H1 (cell line): ENCODE measurements around the gene ATP11A. TPM values are rescaled to one million over a fixed set of nuclear protein-coding genes. Genes with fewer than 3 reads are reported as not detected.

ENCODE experiments used
- CTCF ChIA-PET: fragments of 300-600 bp; sonication (Branson Sonifier 250); formaldehyde crosslinking; loops from one replicate; lab custom pipeline; 2021; ENCODE audit not compliant: partially characterized antibody; lab: Charles Lee
- POLR2A ChIA-PET: fragments of 300-600 bp; sonication (Branson Sonifier 250); formaldehyde crosslinking; loops from one replicate; lab custom pipeline; 2021; ENCODE audit warnings: inconsistent platforms; ENCODE audit not compliant: partially characterized antibody; lab: Charles Lee
- DNase-seq, 2 experiments: peaks; one replicate each; pipeline versions ENCODE4 v3.0.0 to v3.0.0-alpha.2; 2010 to 2022; ENCODE audit warnings: low spot score in 2 of 2, low read depth in 1 of 2, mixed read lengths in 1 of 2
- FAIRE-seq: peaks from 2 replicates; lab custom pipeline; 2011; peaks lifted over from hg19 to GRCh38; lab: Jason Lieb, UNC
- H2AFZ ChIP-seq: 2 replicates; pipeline ENCODE4 v1.8.1; 2012; ENCODE audit warnings: low read length, inconsistent platforms
- H2AK5ac ChIP-seq: 2 replicates; pipeline ENCODE4 v1.6.1; 2013; ENCODE audit warnings: low read depth, low read length
- H2BK120ac ChIP-seq: replicated peaks from 2 replicates; pipeline ENCODE3; 2013; ENCODE audit warnings: low read depth, low read length, inconsistent platforms
- H2BK12ac ChIP-seq: 2 replicates; pipeline ENCODE4 v1.6.1; 2013; ENCODE audit warnings: low read depth, low read length
- H2BK15ac ChIP-seq: 2 replicates; pipeline ENCODE4 v1.6.1; 2013; ENCODE audit warnings: low read length
- H2BK20ac ChIP-seq: 2 replicates; pipeline ENCODE4 v1.6.1; 2013; ENCODE audit warnings: low read length
- H2BK5ac ChIP-seq: 2 replicates; pipeline ENCODE4 v1.6.1; 2013; ENCODE audit warnings: low read depth, low read length
- H3K14ac ChIP-seq: 2 replicates; pipeline ENCODE4 v1.6.1; 2013; ENCODE audit warnings: inconsistent platforms; ENCODE audit not compliant: insufficient read length
- H3K18ac ChIP-seq: 2 replicates; pipeline ENCODE4 v1.6.1; 2013; ENCODE audit warnings: low read length; ENCODE audit errors: extremely low read depth
- H3K23ac ChIP-seq: 2 replicates; pipeline ENCODE4 v1.6.1; 2013; ENCODE audit warnings: inconsistent platforms; ENCODE audit not compliant: insufficient read length
- H3K23me2 ChIP-seq: 2 replicates; pipeline ENCODE4 v1.6.1; 2013; ENCODE audit warnings: low read depth, low read length
- H3K27ac ChIP-seq: 2 replicates; pipeline ENCODE4 v1.6.1; 2011; ENCODE audit warnings: low read depth, low read length, inconsistent platforms
- H3K27me3 ChIP-seq, 4 experiments: replicated peaks in 1 of 4; 1 replicate in 1 of 4; 2 replicates in 3 of 4; pipeline versions ENCODE4 v1.6.1 to v1.8.1; 2011 to 2013; ENCODE audit warnings: low read length in 3 of 4, mild to moderate bottlenecking in 3 of 4, inconsistent platforms in 2 of 4, mixed read lengths in 2 of 4, moderate library complexity in 1 of 4; ENCODE audit not compliant: control insufficient read depth in 3 of 4, insufficient read depth in 3 of 4; ENCODE audit errors: extremely low read depth in 1 of 4
- H3K36me3 ChIP-seq, 4 experiments: 2 replicates each; pipeline versions ENCODE4 v1.6.1 to v1.8.1; 2011 to 2013; ENCODE audit warnings: mild to moderate bottlenecking in 4 of 4, low read length in 3 of 4, moderate library complexity in 2 of 4, control low read depth in 1 of 4, inconsistent platforms in 1 of 4; ENCODE audit not compliant: insufficient read depth in 4 of 4, control insufficient read depth in 2 of 4
- H3K4ac ChIP-seq: replicated peaks from 2 replicates; pipeline ENCODE3; 2013; ENCODE audit warnings: low read length, low read depth, mixed read lengths, inconsistent platforms; ENCODE audit not compliant: insufficient read length
- H3K4me1 ChIP-seq, 4 experiments: replicated peaks in 1 of 4; 1 replicate in 1 of 4; 2 replicates in 3 of 4; pipeline versions ENCODE4 v1.6.1 to v1.8.1; 2011 to 2013; ENCODE audit warnings: low read length in 3 of 4, inconsistent platforms in 2 of 4, mixed read lengths in 1 of 4; ENCODE audit not compliant: insufficient read depth in 4 of 4, control insufficient read depth in 3 of 4
- H3K4me2 ChIP-seq, 2 experiments: 2 replicates each; pipeline versions ENCODE4 v1.6.1 to v1.8.1; 2011 to 2013; ENCODE audit warnings: low read depth in 2 of 2, low read length in 2 of 2, control low read depth in 1 of 2, inconsistent platforms in 1 of 2, mild to moderate bottlenecking in 1 of 2; ENCODE audit not compliant: insufficient read depth in 1 of 2
- H3K4me3 ChIP-seq, 4 experiments: fragments of 200-600, 300-600 bp in 1 of 4; sonication (generic), shearing (Covaris generic), sonication (Bioruptor Twin) in 1 of 4; 2 replicates each; pipeline versions ENCODE4 v1.5.1 to v1.8.1; 2011 to 2016; ENCODE audit warnings: low read length in 4 of 4, low read depth in 3 of 4, control low read depth in 2 of 4, inconsistent platforms in 2 of 4, mild to moderate bottlenecking in 2 of 4, mixed read lengths in 1 of 4, moderate library complexity in 1 of 4; ENCODE audit not compliant: insufficient read depth in 2 of 4; ENCODE audit errors: extremely low read depth in 1 of 4
- H3K56ac ChIP-seq: replicated peaks from 2 replicates; pipeline ENCODE3; 2013; ENCODE audit warnings: low read depth, mild to moderate bottlenecking, mixed read lengths, low read length, inconsistent platforms; ENCODE audit not compliant: insufficient read length
- H3K79me1 ChIP-seq: 2 replicates; pipeline ENCODE4 v1.6.1; 2013; ENCODE audit warnings: low read depth, low read length, control low read depth
- H3K79me2 ChIP-seq, 2 experiments: 2 replicates each; pipeline versions ENCODE4 v1.6.1 to v1.8.1; 2012 to 2013; ENCODE audit warnings: low read length in 2 of 2, mild to moderate bottlenecking in 2 of 2, inconsistent platforms in 1 of 2; ENCODE audit not compliant: insufficient read depth in 2 of 2, control insufficient read depth in 1 of 2
- H3K9ac ChIP-seq, 4 experiments: replicated peaks in 1 of 4; 1 replicate in 1 of 4; 2 replicates in 3 of 4; pipeline versions ENCODE4 v1.6.1 to v1.8.1; 2011 to 2013; ENCODE audit warnings: low read depth in 3 of 4, low read length in 3 of 4, control low read depth in 2 of 4, mild to moderate bottlenecking in 2 of 4, moderate library complexity in 2 of 4, inconsistent platforms in 1 of 4; ENCODE audit errors: extremely low read depth in 1 of 4
- H3K9me3 ChIP-seq, 2 experiments: 2 replicates each; pipeline versions ENCODE4 v1.6.1 to v1.8.1; 2012 to 2013; ENCODE audit warnings: mild to moderate bottlenecking in 2 of 2, moderate library complexity in 2 of 2, control low read depth in 1 of 2, inconsistent platforms in 1 of 2, low read depth in 1 of 2, low read length in 1 of 2, mixed read lengths in 1 of 2; ENCODE audit not compliant: insufficient read depth in 2 of 2
- H4K20me1 ChIP-seq, 2 experiments: replicated peaks in 1 of 2; 2 replicates each; pipeline versions ENCODE3 to v1.8.1; 2011 to 2013; ENCODE audit warnings: inconsistent platforms in 2 of 2, low read length in 2 of 2, mild to moderate bottlenecking in 1 of 2; ENCODE audit not compliant: insufficient read depth in 2 of 2, control insufficient read depth in 1 of 2
- H4K5ac ChIP-seq: 2 replicates; pipeline ENCODE4 v1.6.1; 2013; ENCODE audit warnings: low read length, low read depth, mixed read lengths, inconsistent platforms; ENCODE audit not compliant: insufficient read length
- H4K8ac ChIP-seq: 2 replicates; pipeline ENCODE4 v1.8.0; 2013; ENCODE audit warnings: mild to moderate bottlenecking, moderate library complexity, low read length, inconsistent platforms; ENCODE audit not compliant: insufficient read depth; ENCODE audit errors: extremely low read depth
- H4K91ac ChIP-seq: replicated peaks from 2 replicates; pipeline ENCODE3; 2013; ENCODE audit warnings: low read length, mixed read lengths, inconsistent platforms; ENCODE audit not compliant: insufficient read length
- CEBPB ChIP-seq: IDR thresholded peaks from 2 replicates; pipeline ENCODE4 v1.6.1; 2012; ENCODE audit warnings: low read depth, low read length
- EZH2 ChIP-seq: fragments of 200-600 bp; sonication (generic); IDR thresholded peaks from 2 replicates; pipeline ENCODE4 v1.7.1; 2012; ENCODE audit warnings: low read depth, mild to moderate bottlenecking, moderate library complexity, low read length, inconsistent platforms; ENCODE audit not compliant: severe bottlenecking
- SIX5 ChIP-seq: IDR thresholded peaks from 2 replicates; pipeline ENCODE4 v1.6.1; 2011; ENCODE audit warnings: mild to moderate bottlenecking, low read depth, low read length
- TEAD4 ChIP-seq: IDR thresholded peaks from 2 replicates; pipeline ENCODE4 v1.6.1; 2012; ENCODE audit warnings: low read depth, low read length, inconsistent platforms, mixed read lengths
- WGBS, 2 experiments: shearing (Covaris generic) in 1 of 2; methylation state at CpG; one replicate each; pipeline versions ENCODE4 v1.1.6 to v1.1.7; 2013 to 2015; ENCODE audit warnings: low lambda C conversion rate in 2 of 2, mixed read lengths in 2 of 2, inconsistent platforms in 1 of 2, low coverage in 1 of 2, missing lambda C conversion rate in 1 of 2; ENCODE audit not compliant: insufficient replicate concordance in 2 of 2, insufficient coverage in 1 of 2, insufficient read length in 1 of 2; ENCODE audit errors: extremely low coverage in 1 of 2, missing lambda C conversion rate in 1 of 2; 5-methylcytosine and 5-hydroxymethylcytosine counted together
- polyA plus RNA-seq, 7 experiments: library from polyadenylated mRNA; depleted of rRNA in 3 of 7; stranded (reverse) in 5 of 7; unstranded in 2 of 7; fragments of >200 nt in 5 of 7; fragments of 200-250 nt in 2 of 7; gene quantifications; 1 replicate in 5 of 7; 2 replicates in 1 of 7; 4 replicates in 1 of 7; pipeline versions ENCODE4 v1.2.1 to v1.2.3, GENCODE V29; 2011 to 2013; ENCODE audit warnings: missing spikeins in 2 of 7, mixed read lengths in 2 of 7
- total RNA-seq: library from RNA; stranded (reverse); fragmentation: NEBNext Ultra II Directional; extraction: Animal tissue kit (Norgen Biotek cat#: 25700); gene quantifications from 2 replicates; pipeline ENCODE4 v1.2.1, GENCODE V29; 2021

The ATP11A gene
- total and polyA plus RNA-seq, 2 of the 8 experiments (the other 6 are each of a cell fraction or from before 2014, with no cell fraction given), result 28.8 to 72.9 TPM

- H3K4me3 ChIP-seq, result no peak overlapping the region
- no peak overlapping the region for H3K27ac ChIP-seq
- no peak for TF ChIP-seq TEAD4
- no peak for TF ChIP-seq CEBPB
- TF ChIP-seq SIX5, result no peak
- no peak for TF ChIP-seq EZH2
- peaks cover 6% of the 10 kb centered on the region; the same call in 1 of the 2 replicates for H3K23me2 ChIP-seq
- ChIA-PET CTCF (interaction anchor here (0.8 to 1.6 kb wide), 7 partner anchors 9 to 236 kb away, joined by 3 to 5 read pairs (median 3); no protein-coding TSS in a partner anchor), POLR2A (interaction anchor here (0.5 to 1.8 kb wide), 2 partner anchors 9 to 11 kb away, joined by 3 to 4 read pairs; no protein-coding TSS in a partner anchor)
- H3K27me3 ChIP-seq, result no peaks in the 10 kb centered on the region
- DNase-seq (no peak), FAIRE-seq (no peak)
- no peak overlapping the region for H3K4ac ChIP-seq
- H3K9ac ChIP-seq, result no peak overlapping the region
- no peak overlapping the region for H3K18ac ChIP-seq
- H2AFZ ChIP-seq, result no peak overlapping the region
- no peak overlapping the region for H4K91ac ChIP-seq
- H2BK12ac ChIP-seq, result no peak overlapping the region
- no peak overlapping the region for H2AK5ac ChIP-seq
- H3K36me3 ChIP-seq, result peaks cover 2 to 21% (median 12%) of the 10 kb centered on the region in 4 experiments
- peaks cover 0 to 9% of the 10 kb centered on the region in 2 experiments; a peak in 3 of 4 replicates for H3K9me3 ChIP-seq
- H3K4me2 ChIP-seq, result no peak overlapping the region
- no peak overlapping the region for H3K56ac ChIP-seq
- H3K4me1 ChIP-seq, result 0 out of 7 replicates have a peak, but pooled peaks cover 0 to 4% (median under 1%) of the 10 kb centered on the region in 4 experiments
- no peak overlapping the region for H2BK5ac ChIP-seq
- H3K79me1 ChIP-seq, result no peaks in the 10 kb centered on the region; the same call in 1 of the 2 replicates
- H2BK120ac ChIP-seq, result no peak overlapping the region
- WGBS, 2 experiments, result 90% methylated on average over 12 of the region's 12 CpGs; no CpG with 5 or more reads in 1 of the 2 experiments
- no peak overlapping the region for H4K8ac ChIP-seq
- no peak overlapping the region for H4K5ac ChIP-seq
- no peak overlapping the region for H2BK20ac ChIP-seq
- H3K14ac ChIP-seq, result no peak overlapping the region
- no peak overlapping the region for H2BK15ac ChIP-seq
- no peak overlapping the region for H3K23ac ChIP-seq
- H4K20me1 ChIP-seq, result peaks cover 0 to 2% of the 10 kb centered on the region in 2 experiments
- H3K79me2 ChIP-seq, result no peaks in the 10 kb centered on the region
Observed at GRCh38 chr13:112877066-112877465, 187.2 kb downstream of the ATP11A start.
